HG02763 (cell line): ENCODE results near the gene CACNA1C.

Experiments
- ATAC-seq: cut with Tn5 transposase; IDR thresholded peaks from one replicate; pipeline ENCODE4 v1.9.1; 2021; ENCODE audit warnings: mild to moderate bottlenecking, moderate library complexity; ENCODE audit not compliant: unreplicated experiment

CACNA1C gene

DNA sequence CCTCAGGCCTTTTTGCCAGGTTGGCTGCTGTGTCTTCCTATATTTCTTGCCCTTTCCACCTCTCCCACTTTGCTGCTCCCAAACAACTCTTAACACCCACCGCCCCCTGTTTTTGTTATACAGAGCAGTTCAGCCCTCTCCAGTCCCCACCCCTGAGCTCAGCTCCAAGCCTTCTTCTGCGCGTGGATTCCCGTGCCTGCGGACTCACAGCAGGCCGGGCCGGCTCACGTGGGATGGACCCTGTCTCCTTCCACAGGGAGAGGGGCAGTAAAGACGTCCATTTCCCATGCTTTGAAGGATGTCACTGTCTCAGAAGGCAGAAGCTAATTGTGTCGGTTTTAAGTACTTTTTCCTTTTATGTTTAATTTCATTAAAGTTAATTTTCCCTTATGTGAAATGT is 139.4 kb downstream of the CACNA1C start:
- no peak for ATAC-seq

- no peak for ATAC-seq
These were observed 141.3 kb downstream of the CACNA1C start for GRCh38 chr12:2194060-2194459.

DNA sequence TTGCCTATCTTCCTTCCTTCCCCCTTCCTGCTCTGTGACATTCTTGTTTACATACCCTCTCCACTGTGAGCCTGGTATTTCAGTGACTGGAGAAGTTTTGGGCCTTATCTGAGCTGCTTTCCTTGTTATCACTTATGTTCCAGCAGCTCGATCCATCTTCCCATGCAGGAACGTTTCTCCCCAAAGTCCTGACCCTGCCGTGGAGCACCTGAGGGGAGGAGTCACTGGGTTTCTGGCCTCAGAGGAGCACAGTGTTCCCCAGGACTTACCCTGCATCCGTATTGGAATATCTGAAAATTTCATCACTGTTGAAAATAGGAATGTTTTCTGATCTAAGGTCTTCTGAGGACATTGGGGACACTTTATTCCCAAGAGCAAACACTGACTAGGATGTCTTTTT is 141.8 kb downstream of the CACNA1C start:
- ATAC-seq = no peak

DNA sequence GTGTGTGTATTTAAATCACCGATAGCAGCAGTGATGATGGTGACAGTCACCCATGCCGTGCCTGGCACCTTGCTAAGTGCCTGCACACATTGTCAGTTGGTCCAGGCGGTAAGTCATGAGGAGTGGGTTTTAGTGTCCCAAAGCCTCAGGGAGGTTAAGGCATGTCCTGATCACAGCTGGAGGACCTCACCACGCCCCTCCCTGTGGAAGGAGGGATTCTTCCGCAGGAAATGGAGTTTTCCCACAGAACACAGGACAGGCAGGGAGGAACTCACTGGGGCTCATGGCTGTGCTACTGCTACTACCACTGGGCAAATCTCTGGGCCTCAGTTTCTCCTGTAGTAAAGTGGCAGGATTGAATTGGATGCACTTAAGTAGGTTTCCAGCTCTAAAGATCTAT is 142.3 kb downstream of the CACNA1C start:
- ATAC-seq = no peak

GRCh38 chr12:2198005-2198501 is 145.3 kb downstream of the CACNA1C start:
- no peak for ATAC-seq

DNA sequence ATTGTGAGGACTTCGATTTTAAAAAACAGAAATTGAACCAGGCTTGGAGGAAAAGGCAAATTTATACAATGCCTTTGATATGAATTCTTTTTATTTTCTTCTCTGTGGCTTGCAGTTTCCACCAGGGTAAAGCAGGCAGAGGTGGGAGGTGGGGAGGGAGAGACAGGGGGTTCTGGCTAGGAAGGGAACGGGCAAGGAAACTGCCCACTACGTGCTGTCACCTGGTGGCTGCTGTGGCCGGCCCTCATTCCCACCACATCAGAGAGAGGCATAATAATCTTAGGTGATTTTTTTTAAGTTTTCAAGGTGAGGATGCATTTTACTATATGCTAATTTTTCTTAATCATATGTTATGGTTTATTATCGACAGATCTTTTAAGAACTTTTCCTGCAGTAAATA is 145.8 kb downstream of the CACNA1C start:
- ATAC-seq = no peak

DNA sequence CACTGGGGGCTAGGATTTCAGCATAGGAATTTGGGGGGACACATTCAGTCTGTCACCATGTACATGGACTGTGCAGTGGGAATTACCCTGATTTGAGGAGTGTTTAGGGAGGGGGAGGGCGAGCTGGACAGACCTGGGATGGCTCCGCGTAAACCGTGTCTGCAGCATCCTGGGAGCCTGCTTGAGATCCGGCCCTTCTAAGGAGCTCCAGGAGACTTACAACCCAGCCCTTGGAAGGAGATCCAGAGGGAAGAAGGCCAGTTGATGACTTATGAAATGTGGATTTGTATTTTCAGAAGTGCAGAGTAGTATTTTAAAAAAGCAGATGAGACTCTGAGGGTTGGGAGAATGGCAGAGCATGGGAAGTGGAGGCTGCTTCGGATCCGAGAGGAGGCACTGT is 153.2 kb downstream of the CACNA1C start:
- no peak for ATAC-seq

DNA sequence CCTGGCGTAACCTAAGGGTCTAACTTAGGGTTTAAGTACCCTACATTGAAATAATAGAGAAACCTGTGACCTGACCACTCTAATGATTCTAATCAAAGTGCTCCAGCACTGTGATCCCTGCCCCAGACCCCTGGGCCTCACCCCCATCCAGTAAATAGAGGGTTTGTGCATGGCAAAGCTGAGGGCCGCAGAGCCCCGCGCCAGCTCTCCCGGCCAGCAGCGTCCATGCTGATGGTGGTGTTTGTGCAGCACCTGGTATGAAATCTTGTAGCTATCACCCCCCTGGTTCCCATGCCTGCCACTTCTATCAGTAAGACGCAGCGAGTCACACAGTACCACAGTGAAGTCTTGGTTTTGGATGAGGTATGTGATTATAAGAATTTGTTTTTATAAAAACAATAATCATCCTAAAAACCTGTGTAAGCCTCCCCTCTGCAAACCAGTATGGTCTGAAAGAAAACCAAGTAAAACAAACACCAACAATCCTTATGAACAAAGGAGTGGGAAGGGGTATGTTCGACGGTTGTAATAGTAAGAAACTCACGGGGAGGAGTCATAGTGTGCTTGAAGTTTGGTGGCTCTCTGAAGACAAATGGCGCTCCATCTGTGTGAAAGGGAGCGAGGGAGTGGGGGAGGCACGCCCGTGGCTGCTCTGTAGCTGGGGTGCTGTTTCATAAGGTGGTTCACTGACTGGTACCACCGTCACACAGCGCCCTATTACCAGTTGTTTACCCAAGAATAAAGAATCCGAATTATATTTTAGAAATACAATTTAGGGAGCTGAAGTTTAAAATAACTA is 156.2 kb downstream of the CACNA1C start:
- ATAC-seq = no peak

DNA sequence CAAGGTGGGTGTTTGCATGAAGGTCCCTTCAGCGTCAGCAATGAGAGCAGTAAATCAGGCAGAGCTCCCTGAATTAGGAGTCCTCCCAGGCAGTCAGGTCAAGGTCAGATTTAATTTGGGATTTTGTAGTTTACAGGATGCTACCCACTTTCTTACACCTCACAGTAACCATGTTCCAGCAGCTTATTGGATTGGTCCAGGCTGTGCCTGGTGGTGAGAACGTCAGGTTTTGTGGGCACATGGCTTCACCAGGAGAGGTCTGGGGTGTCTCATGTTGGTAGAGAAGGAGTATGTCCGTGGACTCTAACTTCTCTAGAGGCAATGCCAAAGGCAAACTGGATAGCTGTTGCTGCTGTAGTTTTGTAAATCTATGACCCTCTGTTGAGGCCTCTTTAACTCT is 158.3 kb downstream of the CACNA1C start:
- ATAC-seq = no peak

DNA sequence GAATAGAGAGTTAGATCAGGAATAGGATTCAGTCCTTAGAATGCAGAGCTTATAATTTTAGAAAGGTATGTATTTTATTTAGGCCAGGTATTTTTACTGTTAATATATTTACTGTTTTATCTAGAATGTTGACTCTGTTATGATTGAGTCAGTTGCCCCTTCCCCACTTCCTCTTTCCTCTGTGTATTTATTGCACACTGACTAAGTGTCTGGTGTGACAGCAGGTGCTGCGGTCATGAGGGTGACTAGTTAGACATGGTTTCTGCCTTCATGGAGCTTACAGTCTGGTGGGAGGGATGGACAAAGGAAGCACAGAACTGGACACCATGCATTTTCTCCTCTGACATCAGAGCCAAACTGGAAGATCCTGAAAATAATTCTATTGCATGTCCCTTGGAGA is 159.8 kb downstream of the CACNA1C start:
- no peak for ATAC-seq

GRCh38 chr12:2212971-2213869 is 160.4 kb downstream of the CACNA1C start:
- ATAC-seq = no peak

GRCh38 chr12:2214411-2214810 is 161.6 kb downstream of the CACNA1C start:
- ATAC-seq = no peak

- ATAC-seq = no peak
These were observed 163.1 kb downstream of the CACNA1C start for GRCh38 chr12:2215709-2216560.

- ATAC-seq = no peak
These were observed 165.9 kb downstream of the CACNA1C start for GRCh38 chr12:2218706-2219105.

- ATAC-seq = no peak
These were observed 168.3 kb downstream of the CACNA1C start for GRCh38 chr12:2221030-2221621.

DNA sequence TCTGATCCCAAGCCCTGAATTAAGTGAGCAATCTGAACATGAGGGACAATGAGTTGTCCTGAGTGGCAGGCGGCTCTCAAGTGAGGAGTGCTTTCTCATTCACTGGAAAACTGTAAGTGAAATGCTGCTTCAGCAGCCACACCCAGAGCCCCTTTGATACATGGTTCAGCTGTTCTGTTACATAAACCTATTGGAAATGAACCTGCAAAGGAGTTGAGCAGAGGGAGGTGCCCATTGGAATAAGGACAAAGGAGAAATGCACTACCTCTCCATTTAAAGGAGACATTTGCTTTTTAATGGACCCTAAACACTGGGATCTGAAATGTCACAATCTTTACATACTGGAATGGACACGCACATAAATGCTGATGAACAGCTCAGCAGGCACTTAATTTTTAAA is 169.9 kb downstream of the CACNA1C start:
- no peak for ATAC-seq

GRCh38 chr12:2224961-2225360 is 172.2 kb downstream of the CACNA1C start:
- no peak for ATAC-seq

DNA sequence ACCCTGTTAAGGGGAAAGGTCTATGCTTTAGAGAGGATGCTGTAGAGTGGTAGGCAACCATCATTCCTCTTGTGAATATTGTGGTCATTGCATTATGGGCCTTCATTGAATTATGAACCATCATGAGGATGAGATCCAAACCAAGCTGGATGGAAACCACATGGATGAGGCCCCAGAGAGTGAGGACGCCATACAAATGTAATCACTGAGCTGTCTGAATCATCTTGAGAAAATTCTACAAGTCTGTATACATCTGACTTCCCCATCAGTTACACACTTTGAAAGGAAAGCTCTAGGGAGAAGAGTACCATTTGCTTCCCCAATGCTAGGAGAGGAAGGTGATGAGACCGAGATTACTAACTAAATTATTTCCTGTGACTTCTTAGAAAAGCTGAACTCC is 172.9 kb downstream of the CACNA1C start:
- ATAC-seq = no peak

DNA sequence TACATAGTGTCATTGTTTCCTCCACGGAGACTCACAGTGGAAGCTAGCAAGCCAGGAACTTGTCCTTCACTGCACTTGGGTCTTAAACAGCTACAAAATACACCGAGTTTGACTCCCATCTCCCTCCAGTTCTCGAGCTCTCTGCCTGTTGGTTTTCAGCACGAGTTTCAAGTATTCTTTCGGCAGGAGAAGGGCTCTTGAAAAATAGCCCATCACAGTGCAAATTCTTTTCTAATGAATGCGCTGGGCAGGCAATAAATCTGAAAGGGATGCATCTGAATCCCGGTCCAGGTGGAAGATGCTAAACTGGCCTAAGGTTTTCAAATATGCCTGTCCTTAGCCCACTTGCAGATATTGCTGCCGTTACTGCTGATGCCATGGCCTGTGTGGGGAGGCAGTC is 173.9 kb downstream of the CACNA1C start:
- no peak for ATAC-seq

GRCh38 chr12:2227360-2227759 is 174.6 kb downstream of the CACNA1C start:
- no peak for ATAC-seq

DNA sequence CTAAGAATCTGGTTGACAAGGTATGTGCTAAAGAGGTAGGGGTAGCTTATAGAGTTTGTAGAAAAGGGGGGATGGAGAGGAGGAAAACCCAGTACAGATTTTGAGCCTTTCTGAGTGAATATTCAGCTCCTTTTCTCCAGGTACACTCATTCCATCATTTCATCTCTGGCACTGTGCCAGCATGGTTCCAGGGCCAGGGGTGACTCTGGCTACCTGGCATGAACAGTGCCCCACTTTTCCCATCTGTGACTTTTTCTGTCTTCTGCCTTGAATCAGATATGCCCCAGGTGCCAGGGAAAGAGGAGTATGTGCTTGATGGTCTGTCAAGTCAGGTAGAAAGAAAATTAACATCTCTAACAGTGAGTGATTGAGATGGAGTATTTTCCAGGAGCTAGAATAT is 175.7 kb downstream of the CACNA1C start:
- no peak for ATAC-seq
